ENCODE results near the gene SMIM45.

The SMIM45 gene

GRCh38 chr22:41976961-41977566 lies 25.1 kb downstream of the SMIM45 start:
- TF ChIP-seq SIN3A (IDR thresholded peaks at IDR 0.05; ENCODE audit: borderline replicate concordance, insufficient read depth, low read depth, low read length) (no peak), TCF7L2 (IDR thresholded peaks at IDR 0.05; ENCODE audit: low read depth, low read length) (no peak), POLR2AphosphoS5 (IDR thresholded peaks at IDR 0.05; ENCODE audit: low read depth, low read length) (no peak), CTCF (IDR thresholded peaks at IDR 0.05) (no peak)
- TF ChIP-seq, protein P1, sequence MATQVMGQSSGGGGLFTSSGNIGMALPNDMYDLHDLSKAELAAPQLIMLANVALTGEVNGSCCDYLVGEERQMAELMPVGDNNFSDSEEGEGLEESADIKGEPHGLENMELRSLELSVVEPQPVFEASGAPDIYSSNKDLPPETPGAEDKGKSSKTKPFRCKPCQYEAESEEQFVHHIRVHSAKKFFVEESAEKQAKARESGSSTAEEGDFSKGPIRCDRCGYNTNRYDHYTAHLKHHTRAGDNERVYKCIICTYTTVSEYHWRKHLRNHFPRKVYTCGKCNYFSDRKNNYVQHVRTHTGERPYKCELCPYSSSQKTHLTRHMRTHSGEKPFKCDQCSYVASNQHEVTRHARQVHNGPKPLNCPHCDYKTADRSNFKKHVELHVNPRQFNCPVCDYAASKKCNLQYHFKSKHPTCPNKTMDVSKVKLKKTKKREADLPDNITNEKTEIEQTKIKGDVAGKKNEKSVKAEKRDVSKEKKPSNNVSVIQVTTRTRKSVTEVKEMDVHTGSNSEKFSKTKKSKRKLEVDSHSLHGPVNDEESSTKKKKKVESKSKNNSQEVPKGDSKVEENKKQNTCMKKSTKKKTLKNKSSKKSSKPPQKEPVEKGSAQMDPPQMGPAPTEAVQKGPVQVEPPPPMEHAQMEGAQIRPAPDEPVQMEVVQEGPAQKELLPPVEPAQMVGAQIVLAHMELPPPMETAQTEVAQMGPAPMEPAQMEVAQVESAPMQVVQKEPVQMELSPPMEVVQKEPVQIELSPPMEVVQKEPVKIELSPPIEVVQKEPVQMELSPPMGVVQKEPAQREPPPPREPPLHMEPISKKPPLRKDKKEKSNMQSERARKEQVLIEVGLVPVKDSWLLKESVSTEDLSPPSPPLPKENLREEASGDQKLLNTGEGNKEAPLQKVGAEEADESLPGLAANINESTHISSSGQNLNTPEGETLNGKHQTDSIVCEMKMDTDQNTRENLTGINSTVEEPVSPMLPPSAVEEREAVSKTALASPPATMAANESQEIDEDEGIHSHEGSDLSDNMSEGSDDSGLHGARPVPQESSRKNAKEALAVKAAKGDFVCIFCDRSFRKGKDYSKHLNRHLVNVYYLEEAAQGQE (IDR thresholded peaks at IDR 0.05; ENCODE audit: insufficient read depth in 1 of 2, low read depth in 2 of 2, low read length in 1 of 2) = no peak
- no peaks in the 10 kb centered on the region for H3K9me3 ChIP-seq (ENCODE audit: control insufficient read depth, insufficient read depth, low read depth, low read length)
- BruUV-seq (replicated peaks) = no TSS peak
- peaks cover 6% of the 10 kb centered on the region; the same call in 1 of the 2 replicates for H3K27me3 ChIP-seq (ENCODE audit: control insufficient read depth, insufficient read depth, low read length)
- H3K27ac ChIP-seq (ENCODE audit: low read length) = no peak overlapping the region
- H3K4me3 ChIP-seq (ENCODE audit: low read depth in 2 of 2, low read length in 2 of 2) = peak overlapping the region; percentile 33
- in situ Hi-C loops (cut with HindIII; ENCODE audit: low pct_unique_long_range_greater_than_20kb, low sequenced_read_pairs) = no loop called here
- no peaks in the 10 kb centered on the region for H3K36me3 ChIP-seq (ENCODE audit: control insufficient read depth, insufficient read depth, low read length)
- H3K4me1 ChIP-seq (ENCODE audit: control insufficient read depth, insufficient read depth, low read length) = 0 out of 2 replicates have a peak, but pooled peaks cover 2% of the 10 kb centered on the region
- intact Hi-C loops (cut with micrococcal nuclease; ENCODE audit: unreplicated experiment) = no loop called here
- ChIA-PET CTCF (no interaction called here), POLR2A (no interaction called here)
- DNase-seq (ENCODE audit: low read depth, low spot score) (no peak), ATAC-seq (peak; percentile 49)

GRCh38 chr22:41978732-41979131 lies 26.8 kb downstream of the SMIM45 start:
- no peak overlapping the region for H3K27ac ChIP-seq (ENCODE audit: low read length)
- ChIA-PET CTCF (no interaction called here), POLR2A (interaction anchor here (0.7 kb wide), 1 partner anchor 75 kb away, joined by 4 read pairs; no protein-coding TSS in a partner anchor)
- intact Hi-C loops (cut with micrococcal nuclease; ENCODE audit: unreplicated experiment) (no loop called here), in situ Hi-C loops (cut with HindIII; ENCODE audit: low pct_unique_long_range_greater_than_20kb, low sequenced_read_pairs) (no loop called here)
- H3K4me3 ChIP-seq (ENCODE audit: low read depth in 2 of 2, low read length in 2 of 2) = no peak overlapping the region
- DNase-seq (ENCODE audit: low read depth, low spot score) (no peak), ATAC-seq (no peak)
- no peaks in the 10 kb centered on the region for H3K9me3 ChIP-seq (ENCODE audit: control insufficient read depth, insufficient read depth, low read depth, low read length)
- no peaks in the 10 kb centered on the region for H3K36me3 ChIP-seq (ENCODE audit: control insufficient read depth, insufficient read depth, low read length)
- H3K4me1 ChIP-seq (ENCODE audit: control insufficient read depth, insufficient read depth, low read length) = 0 out of 2 replicates have a peak, but pooled peaks cover 2% of the 10 kb centered on the region
- no TSS peak for BruUV-seq (replicated peaks)
- H3K27me3 ChIP-seq (ENCODE audit: control insufficient read depth, insufficient read depth, low read length) = peaks cover 6% of the 10 kb centered on the region; the same call in 1 of the 2 replicates
- TF ChIP-seq TCF7L2 (IDR thresholded peaks at IDR 0.05; ENCODE audit: low read depth, low read length) = no peak
- TF ChIP-seq, protein P1 (IDR thresholded peaks at IDR 0.05; ENCODE audit: insufficient read depth in 1 of 2, low read depth in 2 of 2, low read length in 1 of 2) = no peak
- no peak for TF ChIP-seq CTCF (IDR thresholded peaks at IDR 0.05)
- no peak for TF ChIP-seq POLR2AphosphoS5 (IDR thresholded peaks at IDR 0.05; ENCODE audit: low read depth, low read length)
- no peak for TF ChIP-seq SIN3A (IDR thresholded peaks at IDR 0.05; ENCODE audit: borderline replicate concordance, insufficient read depth, low read depth, low read length)
